AG09309 (cell line): Measurements from ENCODE around the gene TBL1X.

Experiments used
- DNase-seq: peaks from one replicate; pipeline ENCODE4 v3.0.0-alpha.2; 2010; ENCODE audit warnings: low read depth
- H3K4me3 ChIP-seq: 2 replicates; pipeline ENCODE4 v1.5.1; 2011; ENCODE audit warnings: mild to moderate bottlenecking, low read depth, low read length, moderate library complexity; ENCODE audit not compliant: control insufficient read depth
- CTCF ChIP-seq: IDR thresholded peaks from 2 replicates; pipeline ENCODE4 v1.5.1; 2011; ENCODE audit warnings: mild to moderate bottlenecking, low read depth, low read length, inconsistent platforms; ENCODE audit not compliant: insufficient read depth, control insufficient read depth; ENCODE audit errors: missing control alignments

TBL1X gene

GRCh38 chrX:9650091-9650490 lies 185.2 kb downstream of the TBL1X start:
- H3K4me3 ChIP-seq: no peak overlapping the region
- DNase-seq: no peak
- no peak for TF ChIP-seq CTCF

GRCh38 chrX:9651737-9652136 lies 186.9 kb downstream of the TBL1X start:
- no peak for TF ChIP-seq CTCF
- no peak for DNase-seq

GRCh38 chrX:9654929-9655328 lies 190.1 kb downstream of the TBL1X start:
- no peak overlapping the region for H3K4me3 ChIP-seq
- no peak for TF ChIP-seq CTCF
- DNase-seq: no peak

More at GRCh38 chrX:9651737-9652136, 186.9 kb downstream of the TBL1X start:
- no peak overlapping the region for H3K4me3 ChIP-seq

GRCh38 chrX:9656277-9656676 lies 191.4 kb downstream of the TBL1X start:
- TF ChIP-seq CTCF: no peak
- DNase-seq: no peak
- no peak overlapping the region for H3K4me3 ChIP-seq

GRCh38 chrX:9656871-9657270 lies 192.0 kb downstream of the TBL1X start:
- no peak for TF ChIP-seq CTCF
- DNase-seq: no peak
- H3K4me3 ChIP-seq: no peak overlapping the region

- no peak for TF ChIP-seq CTCF
- DNase-seq: no peak
- H3K4me3 ChIP-seq: no peak overlapping the region
Measured at GRCh38 chrX:9657590-9658256, 192.9 kb downstream of the TBL1X start.
